Ishikawa (cell line): ENCODE data around the gene TMEM212.

Experiments used
- CEBPB ChIP-seq: IDR thresholded peaks from 2 replicates; pipeline ENCODE4 v1.6.1; 2012
- CREB1 ChIP-seq: IDR thresholded peaks from 2 replicates; pipeline ENCODE4 v1.6.1; 2012; ENCODE audit warnings: low read depth
- EGR1 ChIP-seq: IDR thresholded peaks from 2 replicates; pipeline ENCODE4 v1.6.1; 2012
- EP300 ChIP-seq: IDR thresholded peaks from 2 replicates; pipeline ENCODE4 v1.6.1; 2012; ENCODE audit warnings: borderline replicate concordance
- FOXM1 ChIP-seq: IDR thresholded peaks from 2 replicates; pipeline ENCODE4 v1.6.1; 2012; ENCODE audit warnings: low read depth, borderline replicate concordance
- NFIC ChIP-seq: IDR thresholded peaks from 2 replicates; pipeline ENCODE4 v1.6.1; 2012
- RAD21 ChIP-seq: IDR thresholded peaks from 2 replicates; pipeline ENCODE4 v1.6.1; 2012; ENCODE audit warnings: low read depth
- TAF1 ChIP-seq: IDR thresholded peaks from 2 replicates; pipeline ENCODE4 v1.6.1; 2012; ENCODE audit warnings: low read depth, mild to moderate bottlenecking
- TCF12 ChIP-seq: IDR thresholded peaks from 2 replicates; pipeline ENCODE4 v1.6.1; 2012; ENCODE audit warnings: low read depth
- TEAD4 ChIP-seq: IDR thresholded peaks from 2 replicates; pipeline ENCODE4 v1.6.1; 2012
- YY1 ChIP-seq: IDR thresholded peaks from 2 replicates; pipeline ENCODE4 v1.6.1; 2012; ENCODE audit warnings: low read depth
- ZBTB7A ChIP-seq: IDR thresholded peaks from 2 replicates; pipeline ENCODE4 v1.6.1; 2012; ENCODE audit warnings: low read depth
- TF ChIP-seq, protein P1 (sequence below): IDR thresholded peaks from 2 replicates; pipeline ENCODE4 v1.6.1; 2012
- TF ChIP-seq, protein P2 (sequence below): IDR thresholded peaks from 2 replicates; pipeline ENCODE4 v1.6.1; 2012; ENCODE audit warnings: low read depth, mild to moderate bottlenecking
- TF ChIP-seq, protein P3 (sequence below): IDR thresholded peaks from 2 replicates; pipeline ENCODE4 v1.6.1; 2012

The TMEM212 gene

DNA sequence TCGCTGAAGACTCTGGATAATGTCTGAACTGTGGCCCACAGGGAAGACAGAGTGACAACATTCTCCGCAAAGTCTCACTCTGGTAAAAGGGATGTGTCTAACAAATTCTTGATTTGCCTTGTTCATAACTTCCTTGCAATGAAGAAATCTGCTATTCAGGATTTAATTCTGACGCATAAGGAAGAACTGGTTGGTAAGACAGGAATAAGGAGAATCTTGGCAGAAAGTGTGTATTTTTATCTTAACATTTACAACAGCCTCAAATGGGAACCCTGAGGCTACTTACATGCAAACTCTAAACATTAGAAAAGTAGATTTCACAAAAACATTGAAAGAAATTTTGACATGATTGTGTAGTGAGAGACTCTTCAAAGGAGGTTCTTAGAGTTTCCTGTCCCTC, 22.1 kb upstream of the TMEM212 start:
- TF ChIP-seq TEAD4 (no peak), TCF12 (no peak), EP300 (no peak), ZBTB7A (no peak), FOXM1 (no peak), YY1 (no peak), CREB1 (no peak)
- TF ChIP-seq, protein P1, sequence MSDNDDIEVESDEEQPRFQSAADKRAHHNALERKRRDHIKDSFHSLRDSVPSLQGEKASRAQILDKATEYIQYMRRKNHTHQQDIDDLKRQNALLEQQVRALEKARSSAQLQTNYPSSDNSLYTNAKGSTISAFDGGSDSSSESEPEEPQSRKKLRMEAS, result no peak

DNA sequence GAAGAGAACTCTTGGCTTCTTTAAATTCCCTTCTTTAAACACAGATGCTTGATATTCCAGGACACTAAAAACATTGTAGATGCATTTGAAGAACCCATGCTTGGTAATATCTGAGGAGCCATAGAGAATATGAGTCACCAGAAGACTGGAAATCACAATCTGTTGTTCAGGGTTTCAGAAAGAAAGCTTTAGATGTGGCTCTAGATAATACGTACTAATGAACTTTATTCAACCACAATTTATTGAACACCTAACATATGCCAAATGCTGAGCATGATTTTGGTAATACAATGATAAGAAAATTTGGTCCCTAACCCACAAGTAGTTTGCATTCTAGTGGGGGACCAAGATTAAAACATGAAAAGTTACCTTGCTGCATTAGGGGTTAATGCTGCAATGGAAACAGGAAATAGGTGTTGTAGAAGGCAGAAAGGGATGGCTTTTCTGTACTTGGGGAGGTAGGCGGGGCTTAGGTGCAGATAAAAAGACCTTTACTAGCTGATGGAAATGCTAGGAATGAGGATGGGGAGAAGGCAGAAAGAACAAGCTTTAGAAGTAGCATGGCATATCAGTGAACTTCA, 21.3 kb upstream of the TMEM212 start:
- TF ChIP-seq ZBTB7A, result no peak
- TF ChIP-seq, protein P1, result no peak
- TF ChIP-seq, protein P2, sequence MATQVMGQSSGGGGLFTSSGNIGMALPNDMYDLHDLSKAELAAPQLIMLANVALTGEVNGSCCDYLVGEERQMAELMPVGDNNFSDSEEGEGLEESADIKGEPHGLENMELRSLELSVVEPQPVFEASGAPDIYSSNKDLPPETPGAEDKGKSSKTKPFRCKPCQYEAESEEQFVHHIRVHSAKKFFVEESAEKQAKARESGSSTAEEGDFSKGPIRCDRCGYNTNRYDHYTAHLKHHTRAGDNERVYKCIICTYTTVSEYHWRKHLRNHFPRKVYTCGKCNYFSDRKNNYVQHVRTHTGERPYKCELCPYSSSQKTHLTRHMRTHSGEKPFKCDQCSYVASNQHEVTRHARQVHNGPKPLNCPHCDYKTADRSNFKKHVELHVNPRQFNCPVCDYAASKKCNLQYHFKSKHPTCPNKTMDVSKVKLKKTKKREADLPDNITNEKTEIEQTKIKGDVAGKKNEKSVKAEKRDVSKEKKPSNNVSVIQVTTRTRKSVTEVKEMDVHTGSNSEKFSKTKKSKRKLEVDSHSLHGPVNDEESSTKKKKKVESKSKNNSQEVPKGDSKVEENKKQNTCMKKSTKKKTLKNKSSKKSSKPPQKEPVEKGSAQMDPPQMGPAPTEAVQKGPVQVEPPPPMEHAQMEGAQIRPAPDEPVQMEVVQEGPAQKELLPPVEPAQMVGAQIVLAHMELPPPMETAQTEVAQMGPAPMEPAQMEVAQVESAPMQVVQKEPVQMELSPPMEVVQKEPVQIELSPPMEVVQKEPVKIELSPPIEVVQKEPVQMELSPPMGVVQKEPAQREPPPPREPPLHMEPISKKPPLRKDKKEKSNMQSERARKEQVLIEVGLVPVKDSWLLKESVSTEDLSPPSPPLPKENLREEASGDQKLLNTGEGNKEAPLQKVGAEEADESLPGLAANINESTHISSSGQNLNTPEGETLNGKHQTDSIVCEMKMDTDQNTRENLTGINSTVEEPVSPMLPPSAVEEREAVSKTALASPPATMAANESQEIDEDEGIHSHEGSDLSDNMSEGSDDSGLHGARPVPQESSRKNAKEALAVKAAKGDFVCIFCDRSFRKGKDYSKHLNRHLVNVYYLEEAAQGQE, result no peak
- no peak for TF ChIP-seq CEBPB
- TF ChIP-seq EGR1, result no peak
- no peak for TF ChIP-seq CREB1
- TF ChIP-seq FOXM1, result no peak
- TF ChIP-seq, protein P3, sequence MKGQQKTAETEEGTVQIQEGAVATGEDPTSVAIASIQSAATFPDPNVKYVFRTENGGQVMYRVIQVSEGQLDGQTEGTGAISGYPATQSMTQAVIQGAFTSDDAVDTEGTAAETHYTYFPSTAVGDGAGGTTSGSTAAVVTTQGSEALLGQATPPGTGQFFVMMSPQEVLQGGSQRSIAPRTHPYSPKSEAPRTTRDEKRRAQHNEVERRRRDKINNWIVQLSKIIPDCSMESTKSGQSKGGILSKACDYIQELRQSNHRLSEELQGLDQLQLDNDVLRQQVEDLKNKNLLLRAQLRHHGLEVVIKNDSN, result no peak
- TF ChIP-seq EP300, result no peak
- no peak for TF ChIP-seq RAD21
- no peak for TF ChIP-seq TCF12

DNA sequence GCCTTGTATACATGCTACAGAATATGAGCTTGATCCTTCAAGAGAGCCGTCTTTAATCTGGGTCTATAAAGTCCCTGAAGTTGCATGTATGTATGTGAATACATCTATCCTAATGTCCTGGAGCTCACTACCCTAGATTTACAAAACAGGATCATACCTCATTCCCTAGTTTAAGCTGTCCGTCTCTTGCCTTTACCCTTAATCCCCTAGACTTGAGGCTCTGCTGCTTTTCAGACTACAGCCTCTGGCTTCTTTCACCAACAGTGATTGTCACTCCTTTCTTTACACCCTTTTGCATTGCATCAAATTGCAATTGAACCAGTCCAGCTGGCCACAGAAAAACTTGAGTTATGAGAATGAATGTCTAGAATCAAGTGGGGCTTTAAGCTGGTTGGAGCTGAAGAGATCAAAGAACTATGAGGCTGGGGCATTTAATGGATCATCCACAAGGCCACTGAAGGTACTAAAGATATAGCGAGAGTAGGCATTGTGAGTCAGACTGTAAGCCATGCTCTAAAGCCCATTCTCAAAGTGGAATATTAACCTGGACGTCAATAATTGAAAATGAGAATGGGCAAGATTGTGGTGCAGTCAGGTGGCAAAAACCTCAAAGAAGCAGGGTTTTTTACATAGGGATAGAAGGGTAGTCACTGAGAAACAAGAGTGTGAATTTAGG, 20.6 kb upstream of the TMEM212 start:
- TF ChIP-seq TAF1 (no peak), TCF12 (no peak), ZBTB7A (no peak), FOXM1 (no peak), RAD21 (no peak), CEBPB (no peak), CREB1 (no peak), EGR1 (no peak), TEAD4 (no peak), YY1 (no peak), NFIC (no peak), EP300 (no peak)
- TF ChIP-seq, protein P2, result no peak
- TF ChIP-seq, protein P1, result no peak
- TF ChIP-seq, protein P3, result no peak

DNA sequence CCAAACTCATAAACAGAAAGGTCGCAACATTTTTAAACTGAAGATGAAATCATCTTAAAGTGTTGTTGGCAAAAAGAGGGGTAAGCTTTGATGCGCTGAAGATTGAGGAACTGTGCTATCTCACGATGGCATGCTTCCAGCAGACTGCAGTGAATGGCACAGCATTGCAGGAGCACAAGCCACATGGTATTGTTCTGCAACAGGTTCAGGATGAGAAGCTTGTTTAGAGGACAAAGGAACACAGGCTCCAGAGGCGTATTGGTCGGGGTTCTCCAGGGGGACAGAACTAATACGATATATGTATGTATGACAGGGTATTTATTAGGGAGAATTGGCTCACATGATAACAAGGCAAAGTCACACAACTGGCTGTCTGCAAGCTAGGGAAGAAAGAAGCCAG, 19.0 kb upstream of the TMEM212 start:
- TF ChIP-seq, protein P1, result no peak
- TF ChIP-seq, protein P2, result no peak
- TF ChIP-seq EP300, result no peak
- TF ChIP-seq FOXM1, result no peak
- TF ChIP-seq NFIC, result no peak
- no peak for TF ChIP-seq TEAD4
- no peak for TF ChIP-seq EGR1
- TF ChIP-seq ZBTB7A, result no peak
- TF ChIP-seq, protein P3, result no peak
- no peak for TF ChIP-seq CEBPB
